Suprapubic skin (tissue), 4 donors: Measurements from ENCODE around the gene ONECUT3.

Experiments
- EP300 ChIP-seq: sonication (generic); formaldehyde crosslinking; IDR thresholded peaks from one replicate; pipeline ENCODE4 v1.6.1; 2017; ENCODE audit warnings: antibody characterized with exemption
- POLR2AphosphoS5 ChIP-seq, 3 donors: sonication (generic); formaldehyde crosslinking; IDR thresholded peaks; one replicate each; pipeline ENCODE4 v1.6.1; 2017; ENCODE audit warnings: antibody characterized with exemption in 3 of 3

- no peak for TF ChIP-seq POLR2AphosphoS5 (IDR thresholded peaks at IDR 0.05)
- no peak for TF ChIP-seq EP300
Observed at GRCh38 chr19:1783874-1784273, 30.6 kb downstream of the ONECUT3 start.
